Measurements from ENCODE around the gene VAMP1. TPM values are rescaled to one million over a fixed set of nuclear protein-coding genes. Genes with fewer than 3 reads are reported as not detected.
A peak's percentile ranks its signal among the peaks of the same experiment; 100 is the strongest.

The VAMP1 gene
- total RNA-seq, 2 donors from 2014 or later: 1.7 to 3.6 TPM

GRCh38 chr12:6462234-6462995 lies 8.1 kb downstream of the VAMP1 start:
- Histone ChIP-seq H3K4me3 (no peak overlapping the region), H3K36me3 (peaks cover 86% of the 10 kb centered on the region), H3K4me1 (peaks cover 0 to 21% of the 10 kb centered on the region in 2 donors), H3K9me3 (no peaks in the 10 kb centered on the region), H3K27ac (no peak overlapping the region), H3K27me3 (no peaks in the 10 kb centered on the region)
- TF ChIP-seq CTCF (IDR thresholded peaks at IDR 0.05): no peak
- DNase-seq (ENCODE audit: low spot score): no peak

- no peaks in the 10 kb centered on the region for H3K27me3 ChIP-seq
- no peak for TF ChIP-seq CTCF (IDR thresholded peaks at IDR 0.05)
- no peak overlapping the region for H3K4me3 ChIP-seq
- H3K4me1 ChIP-seq: peaks cover 0 to 21% of the 10 kb centered on the region in 2 donors
- peak overlapping the region; percentile 51 to 55 for H3K27ac ChIP-seq
- H3K9me3 ChIP-seq: no peaks in the 10 kb centered on the region
- H3K36me3 ChIP-seq: peaks cover 93% of the 10 kb centered on the region
- DNase-seq (ENCODE audit: low spot score): peak; percentile 64
Measured at GRCh38 chr12:6461401-6462233, 8.9 kb downstream of the VAMP1 start.

GRCh38 chr12:6460751-6461371 lies 9.6 kb downstream of the VAMP1 start:
- Histone ChIP-seq H3K36me3 (peaks cover 89% of the 10 kb centered on the region), H3K4me3 (no peak overlapping the region), H3K27ac (peak overlapping the region; percentile 51 to 55), H3K9me3 (no peaks in the 10 kb centered on the region), H3K4me1 (peaks cover 0 to 21% of the 10 kb centered on the region in 2 donors), H3K27me3 (no peaks in the 10 kb centered on the region)
- DNase-seq (ENCODE audit: low spot score): no peak
- TF ChIP-seq CTCF (IDR thresholded peaks at IDR 0.05): no peak

- Histone ChIP-seq H3K36me3 (peaks cover 80% of the 10 kb centered on the region), H3K4me1 (peaks cover 0 to 21% of the 10 kb centered on the region in 2 donors), H3K4me3 (no peak overlapping the region), H3K27me3 (no peaks in the 10 kb centered on the region), H3K27ac (no peak overlapping the region), H3K9me3 (no peaks in the 10 kb centered on the region)
- DNase-seq (ENCODE audit: low spot score): no peak
- TF ChIP-seq CTCF (IDR thresholded peaks at IDR 0.05): no peak
Measured at GRCh38 chr12:6459004-6459337, 11.5 kb downstream of the VAMP1 start.

GRCh38 chr12:6458281-6459003 lies 12.0 kb downstream of the VAMP1 start:
- TF ChIP-seq CTCF (IDR thresholded peaks at IDR 0.05): no peak
- no peaks in the 10 kb centered on the region for H3K27me3 ChIP-seq
- no peaks in the 10 kb centered on the region for H3K9me3 ChIP-seq
- H3K36me3 ChIP-seq: peaks cover 74% of the 10 kb centered on the region
- no peak overlapping the region for H3K4me3 ChIP-seq
- H3K4me1 ChIP-seq: peaks cover 0 to 22% of the 10 kb centered on the region in 2 donors
- H3K27ac ChIP-seq: no peak overlapping the region
- DNase-seq (ENCODE audit: low spot score): no peak
